Activated CD8-positive, alpha-beta memory T cell treated with anti-CD3 and anti-CD28 coated beads, Interleukin-2, amount 10 ng/mL, durations not matched to agents 7 days and 5 days (primary cell): ENCODE measurements around the gene C1QTNF9B. TPM values are rescaled to one million over a fixed set of nuclear protein-coding genes. Genes with fewer than 3 reads are reported as not detected.

Experiments used
- ATAC-seq: fragments of 150-1000 bp; cut with Tn5 transposase; one replicate; pipeline ENCODE4 v1.10.0; 2021; ENCODE audit warnings: moderate library complexity
- CTCF ChIA-PET: fragments of 350-600 bp; sonication (Branson Sonifier 250); formaldehyde crosslinking; loops from one replicate; lab custom pipeline; 2021; ENCODE audit warnings: antibody characterized with exemption; lab: Charles Lee
- DNase-seq: peaks from one replicate; pipeline ENCODE4 v3.0.0-alpha.2; 2020
- H3K27ac Mint-ChIP-seq: one replicate; pipeline ENCODE4 v1.8.0; 2021; ENCODE audit warnings: mild to moderate bottlenecking, mixed read lengths
- H3K27me3 Mint-ChIP-seq: one replicate; pipeline ENCODE4 v1.8.0; 2021; ENCODE audit warnings: mixed read lengths
- H3K36me3 Mint-ChIP-seq: one replicate; pipeline ENCODE4 v1.8.0; 2021; ENCODE audit warnings: mild to moderate bottlenecking, mixed read lengths
- H3K4me1 Mint-ChIP-seq: one replicate; pipeline ENCODE4 v1.8.0; 2021; ENCODE audit warnings: mixed read lengths
- H3K4me3 Mint-ChIP-seq: one replicate; pipeline ENCODE4 v1.8.0; 2021; ENCODE audit warnings: mild to moderate bottlenecking, moderate library complexity, mixed read lengths
- H3K9me3 Mint-ChIP-seq: one replicate; pipeline ENCODE4 v1.8.0; 2022; ENCODE audit warnings: low read depth, mixed read lengths
- total RNA-seq, 2 experiments: library from RNA; stranded (reverse); gene quantifications; one replicate each; pipeline ENCODE4 v1.2.3, GENCODE V29; 2021

The C1QTNF9B gene
- total RNA-seq, 2 experiments from 2014 or later, result not detected

GRCh38 chr13:23865906-23866305 is 31.4 kb downstream of the C1QTNF9B start:
- Mint-ChIP-seq H3K27me3 (no peaks in the 10 kb centered on the region), H3K36me3 (peaks cover 1% of the 10 kb centered on the region), H3K9me3 (no peaks in the 10 kb centered on the region), H3K4me3 (no peak overlapping the region), H3K27ac (no peak overlapping the region), H3K4me1 (peaks cover 4% of the 10 kb centered on the region)
- CTCF ChIA-PET, result interaction anchor here (0.6 kb wide), 1 partner anchor 19 kb away, joined by 3 read pairs; no protein-coding TSS in a partner anchor
- no peak for DNase-seq
- ATAC-seq, result no peak

- Mint-ChIP-seq H3K4me1 (peaks cover 4% of the 10 kb centered on the region), H3K27ac (no peak overlapping the region), H3K36me3 (peaks cover 1% of the 10 kb centered on the region), H3K9me3 (no peaks in the 10 kb centered on the region), H3K4me3 (no peak overlapping the region), H3K27me3 (no peaks in the 10 kb centered on the region)
- CTCF ChIA-PET, result no interaction called here
- no peak for ATAC-seq
- DNase-seq, result no peak
Observed at GRCh38 chr13:23865026-23865425, 32.3 kb downstream of the C1QTNF9B start.

GRCh38 chr13:23861310-23861709 is 36.0 kb downstream of the C1QTNF9B start:
- peaks cover 9% of the 10 kb centered on the region for H3K4me1 Mint-ChIP-seq
- DNase-seq (no peak), ATAC-seq (no peak)
- no peak overlapping the region for H3K4me3 Mint-ChIP-seq
- H3K27ac Mint-ChIP-seq, result no peak overlapping the region
- no peaks in the 10 kb centered on the region for H3K27me3 Mint-ChIP-seq
- CTCF ChIA-PET, result no interaction called here
- no peaks in the 10 kb centered on the region for H3K9me3 Mint-ChIP-seq
- peaks cover 1% of the 10 kb centered on the region for H3K36me3 Mint-ChIP-seq

DNA sequence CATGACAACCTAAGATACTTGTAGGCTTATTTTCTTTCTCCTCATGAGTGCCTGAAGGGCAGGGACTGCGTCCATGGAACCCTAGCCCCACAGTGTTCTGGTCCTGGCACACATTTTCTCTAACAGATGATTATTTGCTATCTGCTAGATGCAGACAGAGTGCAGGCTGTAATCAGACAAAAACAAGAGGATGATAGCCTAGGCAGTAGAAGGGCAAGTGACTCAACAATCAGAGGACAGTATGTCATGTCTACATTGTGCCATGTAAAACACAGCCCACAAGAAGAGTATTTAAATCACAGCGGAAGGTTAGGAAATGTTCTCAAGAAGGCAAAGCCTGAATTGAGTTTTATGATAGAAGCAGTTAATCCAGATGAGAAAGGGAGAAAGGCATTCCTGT is 37.4 kb downstream of the C1QTNF9B start:
- peaks cover 1% of the 10 kb centered on the region for H3K36me3 Mint-ChIP-seq
- DNase-seq (no peak), ATAC-seq (no peak)
- no peak overlapping the region for H3K4me3 Mint-ChIP-seq
- peaks cover 4% of the 10 kb centered on the region for H3K4me1 Mint-ChIP-seq
- no peaks in the 10 kb centered on the region for H3K27me3 Mint-ChIP-seq
- H3K27ac Mint-ChIP-seq, result no peak overlapping the region
- no peaks in the 10 kb centered on the region for H3K9me3 Mint-ChIP-seq
- CTCF ChIA-PET, result no interaction called here

GRCh38 chr13:23859455-23859854 is 37.8 kb downstream of the C1QTNF9B start:
- Mint-ChIP-seq H3K4me1 (peaks cover 4% of the 10 kb centered on the region), H3K27ac (no peak overlapping the region), H3K9me3 (no peaks in the 10 kb centered on the region), H3K4me3 (no peak overlapping the region), H3K27me3 (no peaks in the 10 kb centered on the region), H3K36me3 (peaks cover 1% of the 10 kb centered on the region)
- DNase-seq (no peak), ATAC-seq (no peak)
- CTCF ChIA-PET, result no interaction called here

DNA sequence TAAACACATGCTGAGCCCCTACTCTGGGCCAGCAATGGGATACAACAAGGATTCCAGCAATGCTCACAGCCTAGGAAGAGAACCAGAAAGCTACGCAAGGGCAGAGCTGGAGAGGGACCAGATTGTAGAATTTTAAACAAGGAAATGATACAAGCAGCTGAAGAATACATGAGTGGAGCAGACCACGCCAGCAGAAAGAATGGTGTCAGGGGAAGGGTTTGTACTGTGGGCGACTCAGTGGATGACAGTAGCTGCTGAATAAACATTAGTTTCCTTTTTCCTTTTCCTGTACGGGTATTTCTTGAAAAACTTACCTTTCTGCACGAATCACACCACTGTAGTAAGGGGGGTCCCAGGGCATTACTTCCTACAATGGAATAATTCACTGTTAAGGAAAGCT is 38.8 kb downstream of the C1QTNF9B start:
- Mint-ChIP-seq H3K27ac (no peak overlapping the region), H3K4me3 (no peak overlapping the region), H3K4me1 (peaks cover 4% of the 10 kb centered on the region), H3K9me3 (no peaks in the 10 kb centered on the region), H3K27me3 (no peaks in the 10 kb centered on the region), H3K36me3 (peaks cover 1% of the 10 kb centered on the region)
- no peak for DNase-seq
- ATAC-seq, result no peak
- CTCF ChIA-PET, result interaction anchor here (0.5 kb wide), 1 partner anchor 1216 kb away, joined by 3 read pairs; no protein-coding TSS in a partner anchor

- peaks cover 4% of the 10 kb centered on the region for H3K4me1 Mint-ChIP-seq
- DNase-seq (no peak), ATAC-seq (no peak)
- no peak overlapping the region for H3K27ac Mint-ChIP-seq
- H3K9me3 Mint-ChIP-seq, result no peaks in the 10 kb centered on the region
- CTCF ChIA-PET, result no interaction called here
- H3K4me3 Mint-ChIP-seq, result no peak overlapping the region
- H3K27me3 Mint-ChIP-seq, result no peaks in the 10 kb centered on the region
- H3K36me3 Mint-ChIP-seq, result no peaks in the 10 kb centered on the region
Observed at GRCh38 chr13:23856008-23856750, 41.1 kb downstream of the C1QTNF9B start.

DNA sequence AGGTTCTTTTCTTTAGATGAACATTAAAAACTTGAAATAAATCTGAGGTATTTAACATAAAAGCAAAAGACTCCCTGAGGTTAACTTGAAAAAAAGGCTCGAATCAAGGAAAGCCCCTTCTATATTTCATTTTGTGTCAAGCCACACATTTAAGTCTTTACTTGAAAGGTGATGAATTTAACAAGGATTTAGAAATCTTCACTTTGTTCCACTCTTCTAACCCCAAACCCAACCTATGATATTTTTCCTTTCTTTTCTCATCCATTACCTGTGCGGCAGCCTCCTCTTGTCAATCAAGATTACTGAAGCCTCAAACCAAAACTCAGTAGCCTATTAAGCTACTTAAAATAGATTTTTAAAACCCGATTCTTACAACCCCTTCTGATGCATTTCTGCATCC is 41.9 kb downstream of the C1QTNF9B start:
- H3K36me3 Mint-ChIP-seq, result no peaks in the 10 kb centered on the region
- no peak for DNase-seq
- no peaks in the 10 kb centered on the region for H3K27me3 Mint-ChIP-seq
- no peak overlapping the region for H3K4me3 Mint-ChIP-seq
- CTCF ChIA-PET, result no interaction called here
- peaks cover 4% of the 10 kb centered on the region for H3K4me1 Mint-ChIP-seq
- H3K27ac Mint-ChIP-seq, result no peak overlapping the region
- no peak for ATAC-seq
- no peaks in the 10 kb centered on the region for H3K9me3 Mint-ChIP-seq

GRCh38 chr13:23852351-23852750 is 45.0 kb downstream of the C1QTNF9B start:
- Mint-ChIP-seq H3K36me3 (peaks cover 2% of the 10 kb centered on the region), H3K4me3 (no peak overlapping the region), H3K27me3 (no peaks in the 10 kb centered on the region), H3K27ac (no peak overlapping the region), H3K9me3 (no peaks in the 10 kb centered on the region), H3K4me1 (no peaks in the 10 kb centered on the region)
- CTCF ChIA-PET, result no interaction called here
- no peak for DNase-seq
- no peak for ATAC-seq

- Mint-ChIP-seq H3K4me3 (no peak overlapping the region), H3K36me3 (peaks cover 2% of the 10 kb centered on the region), H3K27me3 (no peaks in the 10 kb centered on the region), H3K27ac (no peak overlapping the region), H3K9me3 (no peaks in the 10 kb centered on the region), H3K4me1 (no peaks in the 10 kb centered on the region)
- CTCF ChIA-PET, result interaction anchor here (0.6 to 0.9 kb wide), 2 partner anchors 19 to 111 kb away, joined by 3 read pairs; no protein-coding TSS in a partner anchor
- ATAC-seq, result no peak
- DNase-seq, result no peak
Observed at GRCh38 chr13:23851106-23851505, 46.2 kb downstream of the C1QTNF9B start.

- Mint-ChIP-seq H3K4me1 (no peaks in the 10 kb centered on the region), H3K4me3 (no peak overlapping the region), H3K36me3 (peaks cover 2% of the 10 kb centered on the region), H3K9me3 (no peaks in the 10 kb centered on the region), H3K27me3 (no peaks in the 10 kb centered on the region), H3K27ac (no peak overlapping the region)
- no peak for ATAC-seq
- CTCF ChIA-PET, result interaction anchor here (1.0 kb wide), 1 partner anchor 39 kb away, joined by 3 read pairs; the partner anchor contains the start of gene MIPEP
- DNase-seq, result no peak
Observed at GRCh38 chr13:23850134-23850533, 47.2 kb downstream of the C1QTNF9B start.

DNA sequence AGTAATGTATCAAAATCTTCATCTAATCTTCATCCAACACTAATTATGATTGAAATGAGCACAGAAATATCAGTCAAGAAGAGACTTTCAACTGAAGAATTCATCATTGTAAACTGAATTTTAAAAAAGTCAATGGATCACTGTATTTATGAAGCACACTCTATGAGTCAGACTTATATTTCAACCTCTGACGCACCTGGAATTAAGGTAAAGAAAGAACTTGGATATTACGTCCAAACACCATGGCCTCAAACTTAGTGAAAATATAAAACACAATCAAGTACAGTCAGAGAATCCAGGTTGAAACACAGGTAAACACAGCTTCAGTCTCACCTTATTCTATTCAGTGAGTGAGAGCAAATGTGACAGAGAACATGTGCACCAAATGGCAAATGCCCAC is 47.6 kb downstream of the C1QTNF9B start:
- CTCF ChIA-PET, result interaction anchor here (1.0 kb wide), 1 partner anchor 40 kb away, joined by 3 read pairs; the partner anchor contains the start of gene MIPEP
- ATAC-seq (no peak), DNase-seq (no peak)
- Mint-ChIP-seq H3K27ac (no peak overlapping the region), H3K27me3 (no peaks in the 10 kb centered on the region), H3K36me3 (peaks cover 2% of the 10 kb centered on the region), H3K4me1 (peaks cover 2% of the 10 kb centered on the region), H3K4me3 (no peak overlapping the region), H3K9me3 (no peaks in the 10 kb centered on the region)

DNA sequence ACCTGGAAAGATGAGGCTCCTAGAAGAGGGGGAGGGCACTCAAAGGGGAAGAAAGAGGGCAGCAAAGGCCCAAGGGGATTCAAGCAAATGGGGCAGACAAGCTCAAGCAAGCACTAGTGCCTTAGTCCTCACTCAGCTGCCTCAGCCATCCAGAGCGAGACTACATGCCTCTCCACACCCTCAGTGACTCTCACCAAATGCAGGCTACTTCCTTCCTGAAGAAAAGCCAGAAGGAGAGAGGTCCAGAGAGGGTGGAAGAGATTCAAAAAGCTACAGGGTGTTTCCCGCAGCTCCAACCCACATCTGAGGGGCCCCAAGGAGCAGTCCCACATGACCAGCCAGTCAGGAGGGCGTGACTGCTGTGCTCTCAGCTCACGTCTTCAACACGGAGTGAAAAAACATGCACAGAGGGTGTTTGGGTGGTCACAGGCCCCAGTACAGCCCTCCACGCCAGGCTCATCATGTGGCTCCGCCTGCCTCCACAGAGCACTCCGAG is 48.6 kb downstream of the C1QTNF9B start:
- CTCF ChIA-PET, result no interaction called here
- H3K4me1 Mint-ChIP-seq, result peaks cover 9% of the 10 kb centered on the region

GRCh38 chr13:23848019-23848418 is 49.3 kb downstream of the C1QTNF9B start:
- ATAC-seq (no peak), DNase-seq (no peak)
- Mint-ChIP-seq H3K9me3 (no peaks in the 10 kb centered on the region), H3K36me3 (peaks cover 2% of the 10 kb centered on the region), H3K27ac (no peak overlapping the region), H3K4me1 (peaks cover 13% of the 10 kb centered on the region), H3K4me3 (no peak overlapping the region), H3K27me3 (no peaks in the 10 kb centered on the region)
- CTCF ChIA-PET, result no interaction called here

More for the DNA sequence above, 48.6 kb downstream of the C1QTNF9B start:
- DNase-seq, result no peak
- H3K27ac Mint-ChIP-seq, result no peak overlapping the region
- H3K4me3 Mint-ChIP-seq, result no peak overlapping the region
- H3K9me3 Mint-ChIP-seq, result no peaks in the 10 kb centered on the region
- H3K27me3 Mint-ChIP-seq, result no peaks in the 10 kb centered on the region
- no peak for ATAC-seq
- peaks cover 2% of the 10 kb centered on the region for H3K36me3 Mint-ChIP-seq
